OCI-LY1 (cell line): Measurements from ENCODE around the gene BTBD9.

Experiments used
- EZH2 ChIP-seq: fragments of 200-600 bp; sonication (generic), shearing (Covaris generic); IDR thresholded peaks from 2 replicates; pipeline ENCODE4 v1.8.0; 2017; ENCODE audit warnings: borderline replicate concordance, mixed run types, mild to moderate bottlenecking, antibody characterized with exemption, low read length, moderate library complexity, mixed read lengths
- TF ChIP-seq, protein P1 (sequence below): fragments of 200-600 bp; sonication (generic), shearing (Covaris generic); IDR thresholded peaks from 2 replicates; pipeline ENCODE4 v1.5.1; 2017; ENCODE audit warnings: mild to moderate bottlenecking, antibody characterized with exemption, low read length, moderate library complexity, mixed read lengths

DNA sequence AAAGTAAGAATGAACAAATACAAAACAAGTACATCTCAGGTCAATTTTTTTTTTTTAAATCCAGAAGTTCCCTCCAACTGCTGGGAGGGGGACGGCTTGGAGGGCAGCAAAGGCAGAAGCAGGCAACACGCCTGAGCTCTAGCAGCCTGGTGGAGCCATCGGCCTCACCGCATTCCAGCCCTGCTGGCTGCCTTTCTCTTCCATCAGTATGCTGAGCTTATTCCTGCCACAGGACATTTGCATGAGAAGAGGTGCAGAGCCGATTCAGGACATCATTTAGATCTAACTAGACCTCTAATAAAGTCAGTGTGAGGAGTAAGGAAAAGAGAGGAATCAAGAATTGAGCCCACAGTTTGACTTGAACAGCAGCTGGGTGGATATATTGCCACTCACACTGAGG is 501.4 kb downstream of the BTBD9 start:
- TF ChIP-seq EZH2: no peak
- TF ChIP-seq, protein P1, sequence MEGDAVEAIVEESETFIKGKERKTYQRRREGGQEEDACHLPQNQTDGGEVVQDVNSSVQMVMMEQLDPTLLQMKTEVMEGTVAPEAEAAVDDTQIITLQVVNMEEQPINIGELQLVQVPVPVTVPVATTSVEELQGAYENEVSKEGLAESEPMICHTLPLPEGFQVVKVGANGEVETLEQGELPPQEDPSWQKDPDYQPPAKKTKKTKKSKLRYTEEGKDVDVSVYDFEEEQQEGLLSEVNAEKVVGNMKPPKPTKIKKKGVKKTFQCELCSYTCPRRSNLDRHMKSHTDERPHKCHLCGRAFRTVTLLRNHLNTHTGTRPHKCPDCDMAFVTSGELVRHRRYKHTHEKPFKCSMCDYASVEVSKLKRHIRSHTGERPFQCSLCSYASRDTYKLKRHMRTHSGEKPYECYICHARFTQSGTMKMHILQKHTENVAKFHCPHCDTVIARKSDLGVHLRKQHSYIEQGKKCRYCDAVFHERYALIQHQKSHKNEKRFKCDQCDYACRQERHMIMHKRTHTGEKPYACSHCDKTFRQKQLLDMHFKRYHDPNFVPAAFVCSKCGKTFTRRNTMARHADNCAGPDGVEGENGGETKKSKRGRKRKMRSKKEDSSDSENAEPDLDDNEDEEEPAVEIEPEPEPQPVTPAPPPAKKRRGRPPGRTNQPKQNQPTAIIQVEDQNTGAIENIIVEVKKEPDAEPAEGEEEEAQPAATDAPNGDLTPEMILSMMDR: no peak
